CD4-positive, alpha-beta T cell treated with Interleukin-10 for 1 hour (primary cell): ENCODE results near the gene IQGAP1.
A peak's percentile ranks its signal among the peaks of the same experiment; 100 is the strongest.

Experiments
- DNase-seq: peaks from one replicate; pipeline ENCODE4 v3.0.0-alpha.2; 2020

The IQGAP1 gene

DNA sequence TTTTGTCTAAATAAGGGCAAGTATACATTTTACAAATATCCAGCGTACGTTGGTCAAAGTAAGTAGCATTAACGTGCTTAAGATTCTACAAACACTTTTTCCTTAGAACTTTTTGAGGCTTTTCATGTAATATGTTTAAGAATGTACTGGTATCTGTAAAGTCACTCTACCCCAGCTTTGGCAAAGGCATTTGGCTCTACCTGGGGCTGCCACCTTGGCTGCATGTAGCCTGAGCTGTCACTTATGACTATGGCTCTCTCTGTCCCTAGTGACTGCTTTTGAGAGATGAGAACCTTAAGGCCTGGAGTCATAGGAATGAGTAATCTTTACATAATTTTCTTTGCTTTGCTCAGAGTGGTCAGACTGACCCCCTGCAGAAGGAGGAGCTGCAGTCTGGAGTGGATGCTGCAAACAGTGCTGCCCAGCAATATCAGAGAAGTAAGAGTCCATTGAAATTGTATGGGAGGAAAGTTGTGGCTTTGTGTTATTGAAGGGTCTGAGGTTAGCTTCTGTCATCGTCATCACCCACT, 61.2 kb downstream of the IQGAP1 start:
- DNase-seq, result no peak

DNA sequence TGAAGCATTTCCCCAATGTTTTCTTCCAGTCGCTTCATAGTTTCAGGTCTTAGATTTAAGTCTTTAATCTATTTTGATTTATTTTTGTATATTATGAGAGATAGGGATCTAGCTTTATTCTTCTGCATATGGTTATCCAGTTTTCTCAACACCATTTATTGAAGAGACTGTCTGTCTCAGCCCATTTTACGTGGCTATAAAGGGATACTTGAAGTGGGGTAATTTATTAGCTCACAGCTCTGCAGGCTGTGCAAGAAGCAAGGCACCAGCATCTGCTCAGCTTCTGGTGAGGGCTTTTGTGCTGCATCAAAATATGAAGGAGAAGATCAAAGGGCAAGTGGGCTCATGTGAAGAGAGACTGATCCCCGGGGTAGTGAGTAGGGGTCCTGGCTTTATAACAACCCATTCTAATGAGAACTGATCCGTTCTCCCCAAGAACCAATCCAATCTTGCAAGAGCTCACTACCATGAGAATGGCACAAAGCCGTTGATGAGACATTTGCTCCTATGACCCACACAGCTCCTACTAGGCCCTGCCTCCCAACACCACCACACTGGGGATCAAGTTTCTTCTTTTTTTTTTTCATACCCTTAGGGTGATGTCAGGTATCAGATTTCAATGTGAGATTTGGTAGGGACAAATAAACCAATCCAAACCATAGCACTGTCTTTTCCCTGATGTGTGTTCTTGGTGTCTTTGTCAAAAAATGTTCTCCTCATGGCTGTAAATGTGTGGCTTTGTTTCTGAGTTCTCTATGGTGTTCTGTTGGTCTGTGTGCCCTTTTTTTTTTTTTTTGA, 63.2 kb downstream of the IQGAP1 start:
- DNase-seq, result no peak

DNA sequence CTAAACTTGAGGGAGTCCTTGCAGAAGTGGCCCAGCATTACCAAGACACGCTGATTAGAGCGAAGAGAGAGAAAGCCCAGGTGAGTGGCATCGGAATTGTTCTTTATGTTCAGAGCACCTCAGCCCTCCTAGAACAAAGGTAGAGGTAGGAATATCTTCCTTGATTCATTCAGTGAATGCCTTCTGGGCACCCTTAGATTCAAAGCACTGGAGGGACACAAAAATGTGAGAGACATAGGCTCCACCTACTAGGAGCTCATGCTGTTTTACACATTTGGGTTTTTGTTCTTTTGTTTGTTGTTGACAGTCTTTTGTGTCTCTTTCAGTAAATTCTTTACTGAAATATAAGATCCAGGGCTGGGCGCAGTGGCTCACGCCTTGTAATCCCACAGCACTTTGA, 68.2 kb downstream of the IQGAP1 start:
- no peak for DNase-seq

DNA sequence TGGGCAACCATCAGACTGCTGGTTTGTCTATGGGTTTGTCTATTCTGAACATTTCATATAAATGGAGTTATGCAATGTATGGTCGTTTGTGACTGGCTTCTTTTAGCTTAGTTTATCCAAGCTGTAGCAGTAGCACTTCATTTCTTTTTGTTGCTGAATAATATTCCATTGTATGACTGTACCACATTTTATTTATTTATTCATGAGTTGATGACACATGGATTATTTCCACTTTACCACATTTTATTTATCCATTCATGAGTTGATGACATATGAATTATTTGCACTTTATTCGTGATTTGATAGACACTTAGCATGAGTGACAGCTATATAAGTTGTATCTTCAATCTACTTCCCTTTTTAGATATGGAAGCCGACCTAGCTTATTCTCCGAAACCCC, 70.0 kb downstream of the IQGAP1 start:
- no peak for DNase-seq

DNA sequence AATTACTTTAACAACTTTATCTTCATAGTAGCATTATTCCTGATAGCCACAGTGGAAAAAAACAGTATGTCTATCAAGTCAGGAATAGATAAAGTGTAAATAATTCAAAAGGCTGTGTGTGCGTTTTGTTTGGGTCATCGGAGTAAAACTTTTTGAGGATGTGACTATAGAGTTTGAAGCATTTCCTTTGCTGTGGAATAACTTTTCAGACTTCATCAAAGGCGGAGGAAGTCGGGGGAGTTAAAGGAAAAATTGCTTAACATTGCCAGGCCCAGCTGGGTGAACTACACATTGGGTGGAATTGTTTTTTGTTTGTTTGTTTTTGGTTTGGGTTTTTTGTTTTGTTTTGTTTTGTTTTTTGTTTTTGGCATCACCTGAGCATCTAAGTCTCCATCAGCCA, 71.3 kb downstream of the IQGAP1 start:
- DNase-seq, result no peak

DNA sequence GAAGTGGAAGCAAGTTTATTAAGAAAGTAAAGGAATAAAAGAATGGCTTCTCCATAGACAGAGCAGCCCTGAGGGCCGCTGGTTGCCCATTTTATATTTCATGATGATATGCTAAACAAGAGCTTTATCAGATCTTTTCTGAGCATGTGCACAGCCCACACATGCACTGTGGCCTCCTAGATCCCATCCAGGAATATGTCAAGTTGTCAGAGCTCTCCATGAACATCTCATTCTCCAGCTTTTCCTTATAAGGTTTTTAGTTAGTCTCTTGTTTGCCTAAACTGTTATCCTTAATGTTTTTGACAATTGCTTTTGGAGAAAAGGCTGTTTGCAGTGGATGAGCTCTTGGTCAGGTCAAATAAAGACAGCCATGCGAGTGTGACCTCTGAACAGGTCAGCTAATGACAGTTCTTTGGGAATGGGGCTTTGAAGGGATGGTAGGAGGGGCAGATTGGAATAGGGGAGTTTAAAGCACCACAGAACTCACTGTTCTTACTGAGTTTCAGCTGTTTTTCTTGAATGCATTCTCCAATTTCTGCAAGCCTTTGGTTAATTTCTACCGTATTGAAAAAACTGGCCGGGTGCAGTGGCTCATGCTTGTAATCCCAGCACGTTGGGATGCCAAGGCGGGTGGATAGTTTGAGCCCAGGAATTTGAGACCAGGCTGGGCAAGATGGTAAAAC, 72.2 kb downstream of the IQGAP1 start:
- DNase-seq, result no peak

DNA sequence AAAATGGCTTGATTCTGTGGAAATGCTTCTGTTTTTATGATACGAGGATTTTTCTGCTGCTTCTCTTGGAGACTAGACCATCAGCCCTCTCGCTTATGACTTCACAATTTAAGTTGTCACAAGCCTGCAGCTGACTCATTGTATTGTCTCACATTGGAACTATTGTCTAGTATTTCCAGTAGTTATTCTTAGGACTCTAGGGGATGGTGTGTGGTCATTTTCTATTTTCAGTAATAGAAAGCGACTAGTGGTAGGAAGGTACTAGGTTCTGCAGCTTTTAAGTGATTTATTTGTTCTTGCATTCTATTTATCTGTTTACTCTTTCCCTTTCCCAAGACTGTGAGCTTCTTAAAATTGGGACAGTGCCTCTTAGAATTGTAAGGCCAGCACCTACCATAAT, 75.3 kb downstream of the IQGAP1 start:
- DNase-seq, result no peak

DNA sequence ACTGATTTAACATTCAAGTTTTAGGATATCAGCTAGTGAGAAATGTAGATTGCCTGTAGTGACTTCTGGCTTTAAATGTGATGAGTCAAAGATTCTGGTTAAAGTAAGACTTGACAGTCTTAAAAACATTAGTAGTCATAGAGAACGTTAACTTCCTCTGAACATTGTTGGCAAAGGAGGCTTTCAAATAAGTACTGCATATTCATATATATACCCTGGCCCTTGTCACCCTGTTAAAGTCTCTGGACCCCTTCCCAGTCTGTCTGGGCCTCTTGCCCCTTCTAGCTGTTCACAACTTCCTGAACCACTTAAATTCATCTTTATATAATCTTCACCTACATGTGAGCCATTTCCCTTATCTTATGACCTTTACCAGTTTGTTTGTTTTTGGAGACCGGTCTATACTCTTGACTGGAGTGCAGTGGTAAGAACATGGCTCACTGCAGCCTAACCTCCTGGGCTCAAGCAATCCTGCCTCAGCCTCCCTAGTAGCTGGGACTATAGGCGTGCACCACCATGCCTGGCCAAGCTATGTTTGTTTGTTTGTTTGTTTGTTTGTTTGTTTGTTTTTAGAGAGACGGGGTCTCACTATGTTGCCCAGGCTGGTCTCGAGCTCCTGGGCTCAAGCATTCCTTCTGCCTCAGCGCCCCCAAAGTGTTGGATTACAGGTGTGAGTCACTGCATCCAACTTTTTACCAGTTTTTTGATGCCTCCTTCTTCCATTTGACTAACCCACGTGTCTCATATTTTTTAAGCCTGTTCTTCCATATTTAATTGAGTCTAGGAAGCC, 77.3 kb downstream of the IQGAP1 start:
- no peak for DNase-seq

DNA sequence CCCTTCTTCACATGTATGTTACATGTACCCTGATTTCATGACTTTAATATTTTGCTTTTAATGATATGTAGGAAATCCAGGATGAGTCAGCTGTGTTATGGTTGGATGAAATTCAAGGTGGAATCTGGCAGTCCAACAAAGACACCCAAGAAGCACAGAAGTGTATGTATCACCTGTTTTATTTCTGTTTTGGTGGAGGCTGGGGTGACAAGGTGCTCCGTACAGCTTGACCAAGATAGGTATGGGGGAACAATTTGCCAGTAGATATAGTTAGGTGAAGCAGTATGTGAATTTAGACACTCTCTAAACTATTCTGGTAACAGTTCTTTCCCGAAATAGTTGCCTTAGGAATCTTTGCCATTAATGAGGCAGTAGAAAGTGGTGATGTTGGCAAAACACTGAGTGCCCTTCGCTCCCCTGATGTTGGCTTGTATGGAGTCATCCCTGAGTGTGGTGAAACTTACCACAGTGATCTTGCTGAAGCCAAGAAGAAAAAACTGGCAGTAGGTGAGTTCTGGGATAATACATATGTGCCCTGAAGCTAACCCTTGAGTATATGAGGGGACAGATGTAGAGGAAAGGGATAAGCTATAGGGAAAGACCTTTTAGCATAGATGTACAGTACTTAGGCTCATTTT, 78.0 kb downstream of the IQGAP1 start:
- no peak for DNase-seq

DNA sequence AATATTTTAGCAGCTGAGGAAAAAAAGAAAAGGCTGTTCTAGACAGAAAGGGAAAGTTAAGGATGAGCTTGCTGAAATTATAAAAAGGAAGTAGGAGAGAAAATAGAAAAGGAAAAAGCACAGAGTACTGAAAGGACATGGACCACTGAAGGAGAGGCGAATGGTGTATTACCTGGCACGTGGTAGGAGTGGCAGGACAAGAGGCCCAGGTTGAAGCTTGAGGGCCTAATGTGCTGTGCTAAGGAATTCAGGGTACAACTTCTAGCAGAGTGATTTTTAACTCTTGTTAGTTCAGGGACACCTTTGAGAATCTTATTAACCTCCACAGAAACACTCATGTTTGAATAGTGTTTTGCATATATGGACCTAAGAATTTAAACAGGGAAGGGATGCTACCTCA, 81.7 kb downstream of the IQGAP1 start:
- no peak for DNase-seq

DNA sequence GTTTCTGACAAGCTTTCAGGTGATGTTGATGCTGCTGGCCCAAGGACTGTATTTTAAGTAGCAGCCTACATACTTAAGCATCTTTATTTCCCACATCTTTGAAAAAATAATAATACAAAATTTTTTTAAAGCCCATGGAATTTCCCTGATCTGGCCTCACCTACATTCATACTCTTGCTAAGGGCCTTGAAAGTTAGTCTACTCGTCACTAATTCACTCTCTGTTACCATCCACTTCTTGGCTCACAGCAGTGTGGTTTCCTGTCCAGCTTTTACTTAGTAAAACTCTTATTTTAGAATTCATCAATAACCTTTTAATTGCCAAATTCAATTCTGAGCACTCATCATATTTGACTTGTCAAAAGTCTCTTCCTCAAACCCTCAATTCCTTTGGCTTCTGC, 82.4 kb downstream of the IQGAP1 start:
- DNase-seq, result no peak

DNA sequence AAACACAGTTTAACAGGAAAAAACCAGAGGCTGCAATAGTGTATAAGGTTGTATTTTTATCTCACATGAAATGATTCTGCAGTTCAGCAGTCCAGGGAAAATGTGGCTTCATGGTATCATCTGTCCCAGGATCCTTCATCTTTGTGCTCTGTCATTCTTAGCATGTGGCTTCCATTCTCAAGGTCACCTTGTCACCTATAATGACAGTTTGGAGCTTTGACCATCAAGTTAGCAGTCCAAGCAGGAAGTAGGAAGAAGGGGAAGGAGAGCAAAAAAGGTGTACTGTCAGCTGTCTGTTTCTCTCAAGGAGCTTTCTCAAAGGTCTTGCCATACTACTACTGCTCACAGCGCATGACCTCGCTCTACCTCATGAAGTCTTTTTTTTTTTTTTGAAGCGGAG, 83.1 kb downstream of the IQGAP1 start:
- no peak for DNase-seq

DNA sequence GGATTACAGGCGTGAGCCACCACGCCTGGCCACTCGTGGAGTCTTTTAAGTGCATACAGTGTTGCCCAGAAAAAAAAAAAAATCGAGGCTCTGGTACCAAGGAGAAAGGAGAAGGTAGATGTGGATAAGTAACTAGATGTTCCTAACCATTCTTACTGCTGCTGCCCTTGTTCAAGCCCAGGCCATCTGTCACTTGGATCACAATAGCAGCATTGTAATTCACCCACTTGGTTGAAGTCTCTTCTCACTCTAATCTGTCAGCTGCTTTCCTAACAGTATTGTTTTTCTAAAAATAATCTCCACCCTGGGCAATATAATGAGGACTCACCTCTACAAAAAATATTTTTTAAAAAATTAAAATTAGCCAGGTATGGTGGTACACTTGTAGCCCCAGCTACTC, 83.7 kb downstream of the IQGAP1 start:
- no peak for DNase-seq

DNA sequence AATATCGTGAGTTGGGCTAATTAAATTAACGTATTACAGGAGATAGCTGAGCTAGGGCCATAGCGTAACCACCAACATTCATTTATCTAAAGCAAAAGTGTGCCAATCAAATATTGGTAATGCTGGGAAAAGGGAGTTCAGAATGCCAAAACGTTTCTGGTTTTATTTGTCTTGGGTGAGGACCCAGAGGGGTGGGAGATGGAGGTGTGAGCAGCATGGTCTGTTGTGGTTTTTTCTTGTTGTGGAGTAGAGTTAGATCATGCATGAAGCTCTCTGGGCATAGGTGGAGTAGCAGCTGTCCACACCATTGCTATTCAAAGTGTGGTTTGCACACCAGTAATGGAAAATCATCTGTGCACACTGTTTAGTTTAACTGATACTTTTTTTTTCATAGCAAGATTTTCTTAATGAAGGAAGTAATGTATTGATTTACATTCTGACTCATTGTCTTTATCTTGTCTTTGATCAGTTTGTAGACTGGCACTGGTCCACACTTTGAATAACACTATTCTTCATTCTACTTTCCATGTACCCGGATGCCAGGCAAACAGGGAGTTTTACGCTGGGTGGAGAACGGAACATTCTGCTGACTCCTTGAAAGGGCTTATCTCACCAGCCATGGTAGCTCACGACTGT, 90.9 kb downstream of the IQGAP1 start:
- DNase-seq, result no peak

DNA sequence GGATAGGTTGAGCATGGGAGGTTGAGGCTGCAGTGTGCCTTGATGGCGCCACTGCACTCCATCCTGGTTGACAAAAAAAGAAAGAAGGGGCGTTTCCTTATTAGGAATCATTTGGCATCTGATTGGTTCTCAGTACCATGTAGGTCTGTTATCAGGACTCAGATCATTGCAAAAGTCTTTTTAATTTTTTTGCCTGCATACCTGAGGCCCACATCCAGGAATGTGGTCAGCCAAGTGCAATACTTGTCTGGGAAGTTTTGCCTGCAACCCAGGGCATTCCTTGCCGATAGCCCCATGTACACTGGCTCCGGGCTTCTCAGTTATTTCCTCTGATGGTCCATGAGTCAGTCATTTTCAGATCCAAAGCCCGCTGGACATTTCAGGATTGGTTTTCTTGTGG, 91.6 kb downstream of the IQGAP1 start:
- DNase-seq, result no peak

DNA sequence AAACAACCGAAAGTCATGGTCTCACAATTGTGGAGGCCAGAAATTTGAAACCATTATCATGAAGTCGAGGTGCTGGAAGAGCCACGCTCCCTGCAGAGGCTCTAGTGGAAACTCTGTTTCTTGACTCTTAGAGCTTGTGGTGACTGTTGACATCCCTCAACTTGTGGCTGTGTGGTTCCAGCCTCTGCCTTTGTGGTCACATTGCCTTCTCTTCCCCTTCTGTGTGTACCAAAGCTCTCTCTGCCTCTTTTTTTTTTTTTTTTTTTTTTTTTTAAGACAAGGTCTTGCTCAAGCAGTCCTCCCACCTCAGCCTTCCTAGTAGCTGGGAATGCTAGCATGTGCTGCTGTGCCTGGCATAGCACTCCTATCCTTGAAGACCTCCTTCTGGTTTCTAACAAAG, 93.0 kb downstream of the IQGAP1 start:
- peak; percentile 44 for DNase-seq

DNA sequence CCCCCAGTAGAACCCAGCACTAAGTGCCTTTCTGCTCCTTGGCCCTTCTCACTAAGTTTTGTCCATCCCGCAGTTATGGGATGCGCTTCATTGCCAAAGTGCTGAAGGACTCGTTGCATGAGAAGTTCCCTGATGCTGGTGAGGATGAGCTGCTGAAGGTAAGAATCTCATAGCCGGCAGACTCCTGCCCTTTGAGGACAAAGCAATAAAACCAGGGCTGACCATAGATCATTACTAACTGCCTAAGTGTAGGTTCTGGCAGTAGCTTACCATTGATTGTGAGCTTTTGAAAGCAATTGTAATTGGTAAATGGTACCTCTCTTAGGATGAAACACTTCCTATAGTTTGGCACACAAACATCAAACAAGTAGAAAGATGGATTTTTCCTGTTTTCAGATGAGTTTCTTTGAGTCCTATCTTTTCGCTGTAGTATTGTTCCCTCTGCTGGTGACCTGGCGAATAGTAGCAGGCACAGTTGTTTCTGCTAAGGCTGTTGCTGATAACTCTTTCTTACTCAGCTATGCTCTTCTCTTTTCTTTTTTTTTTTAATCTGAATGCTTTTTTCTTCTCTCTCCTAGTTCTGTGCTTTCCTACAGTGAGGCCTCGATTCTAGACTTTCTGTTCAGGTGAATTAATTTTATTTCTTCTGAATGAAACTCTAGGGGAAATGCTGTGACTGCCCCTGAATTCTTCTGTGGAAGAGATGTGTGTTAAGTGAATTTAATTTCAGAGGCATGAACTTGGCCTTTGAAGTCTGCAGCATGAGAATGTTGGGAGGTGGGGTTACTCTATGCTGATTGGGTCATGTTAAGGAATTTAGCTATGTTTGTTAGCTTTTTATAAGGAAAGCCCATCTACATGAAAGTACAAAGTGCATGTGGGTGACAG, 94.3 kb downstream of the IQGAP1 start:
- peak; percentile 57 for DNase-seq

DNA sequence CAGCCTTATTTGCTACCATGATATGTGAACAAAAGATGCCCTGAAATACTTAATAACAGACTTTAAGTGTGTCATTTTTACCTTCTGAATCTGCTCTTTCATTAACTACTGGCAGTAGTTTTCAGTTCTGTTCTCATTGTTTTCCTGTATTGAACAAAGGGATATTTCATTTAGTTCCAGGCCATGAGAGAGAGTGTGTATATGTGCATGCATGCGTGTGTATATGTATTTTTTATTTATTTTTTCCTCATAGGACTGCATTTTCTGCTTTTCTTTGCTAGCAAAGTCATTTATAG, 94.9 kb downstream of the IQGAP1 start:
- DNase-seq, result no peak

DNA sequence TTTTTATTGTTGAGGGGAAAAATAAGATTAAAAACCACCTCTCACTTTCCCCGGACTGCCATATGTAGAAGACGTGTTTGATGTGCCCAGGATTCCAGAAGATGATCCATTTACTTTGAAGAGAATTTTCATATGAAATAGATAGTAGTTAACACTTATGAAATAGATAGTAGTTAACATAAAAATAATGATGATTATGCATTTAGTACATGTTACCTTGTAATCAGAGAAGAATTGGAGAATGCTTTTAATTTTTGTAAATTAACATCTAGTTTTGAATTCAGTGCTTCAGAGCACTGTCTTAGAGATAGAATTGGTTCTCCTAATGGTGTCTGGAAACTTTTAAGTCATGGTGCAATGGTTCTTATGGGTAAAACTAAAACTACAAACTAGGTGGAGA, 95.6 kb downstream of the IQGAP1 start:
- no peak for DNase-seq

DNA sequence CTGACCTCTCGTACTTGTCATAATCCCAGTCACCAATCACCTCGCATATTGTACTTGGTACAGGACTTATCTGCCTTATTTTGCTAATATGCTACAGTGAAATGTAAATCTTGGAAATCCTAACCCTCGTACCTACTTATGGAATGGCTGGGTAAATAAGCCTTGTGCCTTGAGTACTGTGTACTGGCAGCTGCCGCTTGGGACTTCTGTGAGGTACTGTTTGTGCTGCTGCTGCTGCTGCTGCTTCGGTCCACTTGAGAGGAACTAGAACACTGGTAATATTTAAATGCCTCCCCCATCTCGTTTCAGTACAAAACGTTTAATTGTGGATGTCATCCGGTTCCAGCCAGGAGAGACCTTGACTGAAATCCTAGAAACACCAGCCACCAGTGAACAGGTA, 99.1 kb downstream of the IQGAP1 start:
- no peak for DNase-seq

DNA sequence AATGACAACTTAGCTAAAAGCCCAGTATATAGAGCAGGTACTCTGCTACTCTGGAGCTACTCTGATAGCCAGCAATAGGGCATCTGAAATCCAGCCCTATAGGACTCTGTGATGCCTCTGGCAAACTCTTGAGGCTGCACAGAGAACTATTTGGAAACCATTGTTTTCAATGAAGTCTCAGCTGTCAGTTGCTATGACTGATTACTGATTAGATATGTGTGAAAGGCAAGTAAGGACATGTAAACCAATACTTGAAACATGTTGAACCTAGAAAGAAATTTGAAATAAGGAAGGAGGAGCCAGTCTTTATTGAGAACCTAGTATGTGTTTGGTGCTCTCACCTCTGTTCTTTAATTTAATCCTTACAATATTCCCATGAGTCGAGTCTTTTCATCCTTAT, 101.5 kb downstream of the IQGAP1 start:
- no peak for DNase-seq

DNA sequence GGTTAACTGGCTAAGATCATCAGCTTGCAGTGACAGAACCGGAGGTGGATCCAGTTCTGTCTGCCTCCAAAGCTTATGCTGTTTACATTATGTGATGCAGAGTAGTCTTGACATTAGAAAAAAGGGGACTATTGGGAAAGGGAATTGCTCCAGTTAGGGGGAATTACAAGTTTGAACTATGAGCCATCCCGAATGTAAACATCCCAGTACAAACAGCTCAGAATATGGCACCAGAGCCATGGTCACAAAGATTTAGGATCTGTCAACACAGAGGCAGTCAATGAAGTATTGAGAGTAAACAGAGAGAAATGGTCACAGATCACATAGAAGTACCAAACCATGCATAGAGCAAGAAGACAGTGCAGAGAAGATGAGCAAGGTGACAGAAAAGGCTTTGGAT, 101.9 kb downstream of the IQGAP1 start:
- no peak for DNase-seq
